ENCODE data around the gene BTBD10. TPM values are rescaled to one million over a fixed set of nuclear protein-coding genes. Genes with fewer than 3 reads are reported as not detected.

BTBD10 gene
- total RNA-seq, 1 experiment from 2014 or later, result 23.3 TPM

- H4K5ac ChIP-seq (ENCODE audit: insufficient read length, low read depth, low read length), result no peak overlapping the region
- no peaks in the 10 kb centered on the region for H3K27me3 ChIP-seq (ENCODE audit: insufficient read depth, low read length)
- H4K20me1 ChIP-seq (ENCODE audit: control insufficient read depth, insufficient read depth, insufficient read length), result no peaks in the 10 kb centered on the region
- no peak overlapping the region for H2AFZ ChIP-seq (ENCODE audit: low read length)
- no peak overlapping the region for H3K27ac ChIP-seq (ENCODE audit: insufficient read length, low read depth, low read length)
- no peak for DNase-seq
- no peak overlapping the region for H3K4ac ChIP-seq (ENCODE audit: low read depth, low read length)
- WGBS (ENCODE audit: extremely low coverage, insufficient read length, low lambda C conversion rate), result no CpG with 5 or more reads among the region's 5 CpGs
- H3T11ph ChIP-seq (ENCODE audit: low read length), result no peak overlapping the region
- no peak overlapping the region for H2BK5ac ChIP-seq (ENCODE audit: insufficient read length, low read length)
- no peak overlapping the region for H2BK20ac ChIP-seq (ENCODE audit: low read depth, low read length, poor library complexity, severe bottlenecking)
- no peak overlapping the region for H3K18ac ChIP-seq (ENCODE audit: insufficient read length, low read depth, low read length)
- no peak for TF ChIP-seq CTCF (conservative IDR thresholded peaks at IDR 0.05)
- no peak overlapping the region for H2BK120ac ChIP-seq (ENCODE audit: low read depth, low read length, poor library complexity, severe bottlenecking)
- peaks cover 0 to 2% of the 10 kb centered on the region in 2 experiments; a peak in 2 of 5 replicates for H3K9me3 Mint-ChIP-seq
- no peaks in the 10 kb centered on the region for H3K79me1 ChIP-seq (ENCODE audit: insufficient read depth, low read depth, low read length, poor library complexity, severe bottlenecking)
- H3K23me2 ChIP-seq (ENCODE audit: insufficient read length, low read depth, low read length, poor library complexity, severe bottlenecking), result no peaks in the 10 kb centered on the region
- no peak overlapping the region for H3K27ac Mint-ChIP-seq
- no peak overlapping the region for H3K4me3 Mint-ChIP-seq
- no peaks in the 10 kb centered on the region for H3K4me1 ChIP-seq (ENCODE audit: insufficient read depth, low read length)
- H4K8ac ChIP-seq (replicated peaks; ENCODE audit: insufficient read length, low read depth, low read length), result no peak overlapping the region
- no peak overlapping the region for H3K56ac ChIP-seq (ENCODE audit: insufficient read length, low read depth, low read length)
- H3K4me2 ChIP-seq (ENCODE audit: insufficient read depth, insufficient read length, low read length), result no peak overlapping the region
- peaks cover 7 to 18% of the 10 kb centered on the region in 2 experiments for H3K4me1 Mint-ChIP-seq
- no peaks in the 10 kb centered on the region for H3K9me3 ChIP-seq (ENCODE audit: control insufficient read depth, low read depth, low read length)
- H2AK5ac ChIP-seq (ENCODE audit: insufficient read length, low read length), result no peak overlapping the region
- no peak overlapping the region for H4K91ac ChIP-seq (ENCODE audit: insufficient read length, low read depth, low read length)
- H2BK12ac ChIP-seq (ENCODE audit: insufficient read length, low read depth, low read length), result no peak overlapping the region
- H3K9ac ChIP-seq (ENCODE audit: extremely low read depth, insufficient read length, low read length), result no peak overlapping the region
- no peaks in the 10 kb centered on the region for H3K27me3 Mint-ChIP-seq (ENCODE audit: low read depth)
- no peak overlapping the region for H2BK15ac ChIP-seq (ENCODE audit: low read depth, low read length)
- no peaks in the 10 kb centered on the region for H3K79me2 ChIP-seq (ENCODE audit: insufficient read depth, low read length)
- H3K23ac ChIP-seq (ENCODE audit: insufficient read length, low read depth, low read length), result no peak overlapping the region
- no peak overlapping the region for H3K14ac ChIP-seq (ENCODE audit: insufficient read depth, low read length)
- H3K36me3 Mint-ChIP-seq (ENCODE audit: insufficient read depth in 1 of 3, low read depth in 3 of 3), result no peaks in the 10 kb centered on the region
Measured at GRCh38 chr11:13338019-13338426, 125.0 kb downstream of the BTBD10 start.

Other genes starting within 250 kb of the BTBD10 start
- gene BMAL1, start 185.4 kb downstream of the BTBD10 start, total RNA-seq (2021), result 3.2 and 3.3 TPM in 2 replicates
- not detected in 2 replicates for gene PTH, start 32.8 kb upstream of the BTBD10 start, total RNA-seq (2021)
- gene FAR1, start 205.4 kb upstream of the BTBD10 start, total RNA-seq (2021), result 72.5 and 77.0 TPM in 2 replicates

Measured in H9 (cell line).